Stimulated activated CD8-positive, alpha-beta memory T cell treated with anti-CD3 and anti-CD28 coated beads, Interleukin-15, amount 100 ng/mL, for 48 hours (primary cell): ENCODE data around the gene C1QTNF4.
"Not testable (repeated sequence)": the region's sequence is repeated elsewhere in the genome, so short reads cannot be mapped to it uniquely, and the experiment has no call there.

Experiments used
- DNase-seq, 2 donors: peaks; one replicate each; pipeline ENCODE4 v3.0.0-alpha.2; 2020; ENCODE audit warnings: low read depth in 2 of 2

Gene C1QTNF4

GRCh38 chr11:47593934-47594855 is at the start of gene C1QTNF4:
TSS of gene C1QTNF4 (minus strand) at chr11:47594411. CDS start at chr11:47590810, 3,601 bp downstream.
- no peak for DNase-seq

GRCh38 chr11:47642099-47642855 is 48.1 kb upstream of the C1QTNF4 start, which contains the start of gene MTCH2:
TSS of gene MTCH2 (minus strand) at chr11:47642559. CDS start at chr11:47642465, 94 bp downstream.
- peak; percentile 93 to 94 for DNase-seq

- no peak for DNase-seq
Measured at GRCh38 chr11:47641600-47642098, 47.4 kb upstream of the C1QTNF4 start.

GRCh38 chr11:47640506-47640905 is 46.3 kb upstream of the C1QTNF4 start:
- not testable (repeated sequence) for DNase-seq

GRCh38 chr11:47636331-47636730 is 42.1 kb upstream of the C1QTNF4 start:
- DNase-seq: not testable (repeated sequence)

- DNase-seq: no peak
Measured at GRCh38 chr11:47631473-47631872, 37.3 kb upstream of the C1QTNF4 start.

- DNase-seq: no peak
Measured at GRCh38 chr11:47628026-47628425, 33.8 kb upstream of the C1QTNF4 start.

- DNase-seq: no peak
Measured at GRCh38 chr11:47626234-47626633, 32.0 kb upstream of the C1QTNF4 start.

- DNase-seq: no peak
Measured at GRCh38 chr11:47620836-47621378, 26.7 kb upstream of the C1QTNF4 start.

GRCh38 chr11:47617417-47617809 is 23.2 kb upstream of the C1QTNF4 start:
- no peak for DNase-seq

GRCh38 chr11:47616726-47617416 is 22.7 kb upstream of the C1QTNF4 start:
- DNase-seq: no peak

- no peak for DNase-seq
Measured at GRCh38 chr11:47615249-47615648, 21.0 kb upstream of the C1QTNF4 start.

- DNase-seq: no peak
Measured at GRCh38 chr11:47611348-47611794, 17.2 kb upstream of the C1QTNF4 start.

- no peak for DNase-seq
Measured at GRCh38 chr11:47609675-47610074, 15.5 kb upstream of the C1QTNF4 start.

GRCh38 chr11:47607380-47607779 is 13.2 kb upstream of the C1QTNF4 start:
- DNase-seq: no peak

GRCh38 chr11:47606731-47607130 is 12.5 kb upstream of the C1QTNF4 start:
- no peak for DNase-seq

GRCh38 chr11:47605921-47606320 is 11.7 kb upstream of the C1QTNF4 start:
- no peak for DNase-seq

GRCh38 chr11:47603295-47603694 is 9.1 kb upstream of the C1QTNF4 start:
- no peak for DNase-seq

GRCh38 chr11:47599902-47600301 is 5.7 kb upstream of the C1QTNF4 start:
- no peak for DNase-seq

- no peak for DNase-seq
Measured at GRCh38 chr11:47595967-47596366, 1.8 kb upstream of the C1QTNF4 start.

GRCh38 chr11:47595029-47595428 is 818 bp upstream of the C1QTNF4 start:
- no peak for DNase-seq
